ENCODE measurements around the gene SDHC. TPM values are rescaled to one million over a fixed set of nuclear protein-coding genes. Genes with fewer than 3 reads are reported as not detected.

Gene SDHC
- total and polyA plus RNA-seq, 2 of the 13 experiments (the other 11 are each of a cell fraction or from before 2014, with no cell fraction given), result 27.1 to 229 TPM

GRCh38 chr1:161314201-161314981 lies at the start of gene SDHC (continued):
- TF ChIP-seq KLF11 (CRISPR knock-in tag; IDR thresholded peaks at IDR 0.05) (no peak; the same call in 1 of the 2 replicates), ADNP (CRISPR knock-in tag; IDR thresholded peaks at IDR 0.05) (no peak), DMTF1 (CRISPR knock-in tag; IDR thresholded peaks at IDR 0.05) (no peak), JARID2 (CRISPR knock-in tag; IDR thresholded peaks at IDR 0.05; ENCODE audit: insufficient replicate concordance) (peak; percentile 24), SMC3 (IDR thresholded peaks at IDR 0.05; ENCODE audit: low read length) (no peak; the same call in 1 of the 2 replicates), HNRNPH1 (optimal IDR thresholded peaks at IDR 0.05; ENCODE audit: low read depth, low read length) (no peak), NFYB (CRISPR knock-in tag; IDR thresholded peaks at IDR 0.05) (peak; percentile 24; the same call in 1 of the 2 replicates), KDM5B (CRISPR knock-in tag; IDR thresholded peaks at IDR 0.05; ENCODE audit: borderline replicate concordance) (peak; percentile 83; the same call in 1 of the 2 replicates), MYPOP (CRISPR knock-in tag; IDR thresholded peaks at IDR 0.05) (no peak), RERE (CRISPR knock-in tag; IDR thresholded peaks at IDR 0.05; ENCODE audit: low read depth) (no peak), THRA (CRISPR knock-in tag; IDR thresholded peaks at IDR 0.05; ENCODE audit: borderline replicate concordance) (no peak), ZNF503 (CRISPR knock-in tag; IDR thresholded peaks at IDR 0.05) (peak; percentile 7; the same call in 1 of the 2 replicates), ZNF713 (CRISPR knock-in tag; IDR thresholded peaks at IDR 0.05) (no peak), NCOA1 (CRISPR knock-in tag; IDR thresholded peaks at IDR 0.05) (no peak)
